COLO668 (cell line): ENCODE measurements around the gene NEK8.
"Not testable (repeated sequence)": the region's sequence is repeated elsewhere in the genome, so short reads cannot be mapped to it uniquely, and the experiment has no call there.

Experiments
- DNase-seq: peaks from one replicate; lab custom pipeline; 2025; ENCODE audit not compliant: unreplicated experiment; lab: John Stamatoyannopoulos, UW

Gene NEK8

DNA sequence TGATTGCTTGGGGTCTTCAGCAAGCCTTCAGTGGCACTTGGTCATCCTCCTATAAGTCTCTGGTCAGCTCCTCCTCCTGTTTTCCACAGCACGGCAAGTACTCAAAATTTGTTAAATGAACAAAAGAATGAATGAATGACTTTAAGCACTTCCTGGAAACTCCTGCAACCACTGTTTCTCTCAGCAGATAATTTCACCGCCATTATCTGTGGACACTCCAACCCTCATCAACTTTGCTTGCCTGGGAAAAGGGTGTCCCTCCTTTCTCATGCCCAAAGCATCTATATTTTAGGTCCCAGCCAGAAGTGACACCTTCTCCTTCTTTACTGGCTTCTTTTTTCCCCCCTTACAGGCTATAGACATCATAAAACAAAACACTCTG, 21.3 kb upstream of the NEK8 start:
- no peak for DNase-seq

DNA sequence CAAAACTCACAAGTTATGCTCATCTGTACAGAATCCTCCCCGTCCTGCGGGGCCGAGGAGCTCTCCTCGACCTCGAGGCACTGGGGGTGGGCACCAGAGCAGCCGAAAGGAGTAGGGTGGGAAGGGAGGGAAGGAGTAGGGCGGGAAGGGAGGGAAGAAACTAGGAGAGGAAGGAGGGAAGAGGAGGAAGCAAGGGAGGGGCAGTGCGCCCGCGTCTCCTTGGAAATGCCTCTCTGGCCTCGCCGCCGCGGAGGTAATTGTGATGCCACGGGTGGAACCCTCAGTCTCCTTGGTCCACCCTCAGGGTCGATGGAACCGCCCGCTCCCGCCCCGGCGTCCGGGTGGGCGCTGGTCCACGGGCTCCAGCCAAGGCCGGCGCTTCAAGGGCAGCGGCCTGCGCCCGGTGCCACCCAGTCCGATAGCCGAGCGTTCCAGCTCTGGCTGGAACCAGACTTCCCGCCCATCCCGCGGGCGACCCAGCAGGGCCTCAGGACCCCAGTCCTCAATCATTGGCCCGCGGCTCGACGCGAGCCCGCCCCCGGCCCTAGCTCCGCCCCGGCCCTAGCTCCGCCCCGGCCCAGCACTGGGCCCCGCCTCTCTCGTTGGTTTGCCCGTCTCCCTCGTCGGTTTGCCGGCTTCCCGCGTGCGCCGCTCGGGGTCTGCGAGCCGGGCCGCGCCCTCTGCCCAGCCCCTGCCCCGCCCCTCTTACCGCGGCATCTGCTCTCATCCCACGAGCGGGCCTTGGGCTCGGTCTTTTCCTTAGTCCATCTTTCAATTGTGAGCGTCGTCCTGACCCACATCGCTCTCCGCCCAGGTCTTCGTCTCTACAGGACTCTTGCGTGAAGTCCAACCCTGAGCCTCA, 17.5 kb upstream of the NEK8 start:
- DNase-seq, result peak; percentile 80

DNA sequence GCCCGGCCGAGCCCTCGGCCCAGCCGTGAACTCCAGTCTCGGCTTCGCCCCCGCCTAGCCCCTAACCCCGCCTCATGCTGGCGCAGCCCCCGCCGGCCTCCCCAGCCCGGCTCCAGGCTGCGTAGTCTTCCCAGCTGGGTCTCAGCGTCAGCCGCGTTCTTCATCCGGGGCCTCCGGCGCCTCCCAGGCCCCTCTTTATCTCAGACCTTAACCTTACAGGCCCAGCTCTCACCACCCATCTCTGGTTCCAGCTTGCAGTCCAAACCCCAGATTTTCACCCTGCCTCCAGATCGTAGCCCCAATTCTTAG, 16.9 kb upstream of the NEK8 start, which contains the start of gene PROCA1:
PROCA1 (minus strand) TSS at position 166 of the 309 bp plus-strand sequence. CDS start 228 bp downstream, outside the sequence.
- DNase-seq, result no peak

DNA sequence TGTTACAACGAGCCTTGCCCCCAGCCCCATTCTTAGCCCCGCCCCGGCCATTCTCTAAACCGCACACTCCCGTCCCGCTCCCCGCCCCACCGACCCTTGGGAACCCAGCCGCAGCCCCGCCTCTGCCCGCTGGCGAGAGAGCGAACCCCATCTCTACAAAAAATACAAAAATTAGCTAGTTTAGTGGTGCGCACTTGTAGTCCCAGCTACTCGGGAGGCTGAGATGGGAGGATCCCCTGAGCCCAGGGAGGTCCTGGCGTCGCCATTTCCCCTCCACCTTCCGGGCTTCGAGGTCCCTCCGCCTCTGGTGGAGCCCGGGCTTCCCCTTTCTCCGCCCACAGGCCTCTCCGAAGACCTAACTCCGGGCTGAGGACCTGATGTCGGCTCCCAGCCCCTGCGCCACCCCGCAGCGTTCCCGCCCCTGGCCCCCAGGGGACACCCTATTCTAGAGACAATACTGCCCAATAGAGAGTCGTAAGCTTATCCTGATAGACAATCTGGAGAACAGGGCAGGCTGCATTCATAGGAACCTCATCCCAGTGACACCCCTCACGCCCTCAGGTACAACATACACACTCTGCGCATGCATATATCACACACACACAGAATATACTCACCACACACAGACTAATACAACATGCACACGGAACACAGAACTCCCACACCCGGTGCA, 16.4 kb upstream of the NEK8 start:
- DNase-seq, result no peak

DNA sequence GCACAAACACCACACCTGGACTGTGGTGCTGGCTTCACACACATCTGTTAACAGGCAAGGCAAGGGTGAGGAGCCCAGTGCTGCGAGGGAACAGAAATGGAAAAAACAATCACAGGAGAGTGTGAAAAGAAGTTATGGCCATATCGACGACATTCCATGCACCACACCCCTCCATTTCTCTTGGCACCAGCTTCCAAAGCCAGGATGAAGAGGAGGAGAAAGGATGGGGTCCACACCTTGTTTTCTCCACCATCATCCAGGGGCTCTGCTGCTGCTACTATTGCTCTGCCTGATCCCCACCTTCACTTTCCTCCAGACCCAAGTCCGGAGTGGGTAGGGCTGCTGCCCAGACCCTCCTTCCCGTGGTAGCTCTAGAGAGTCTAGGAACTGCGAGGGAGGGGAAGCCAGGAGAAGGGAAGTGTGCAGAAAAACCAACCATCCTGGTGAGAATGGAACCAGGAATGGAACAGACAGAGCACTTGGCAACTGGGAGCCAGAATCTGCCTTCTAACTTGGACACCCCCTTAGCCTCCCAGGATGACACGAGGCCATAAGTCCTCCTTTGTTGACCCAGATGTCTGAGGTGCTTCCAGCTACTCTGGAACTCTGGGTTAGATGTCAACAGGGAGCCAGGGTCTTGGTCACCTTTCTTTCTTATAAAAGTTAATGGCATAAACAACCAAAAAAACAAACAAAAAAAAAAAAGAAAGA, 15.7 kb upstream of the NEK8 start:
- DNase-seq, result no peak

DNA sequence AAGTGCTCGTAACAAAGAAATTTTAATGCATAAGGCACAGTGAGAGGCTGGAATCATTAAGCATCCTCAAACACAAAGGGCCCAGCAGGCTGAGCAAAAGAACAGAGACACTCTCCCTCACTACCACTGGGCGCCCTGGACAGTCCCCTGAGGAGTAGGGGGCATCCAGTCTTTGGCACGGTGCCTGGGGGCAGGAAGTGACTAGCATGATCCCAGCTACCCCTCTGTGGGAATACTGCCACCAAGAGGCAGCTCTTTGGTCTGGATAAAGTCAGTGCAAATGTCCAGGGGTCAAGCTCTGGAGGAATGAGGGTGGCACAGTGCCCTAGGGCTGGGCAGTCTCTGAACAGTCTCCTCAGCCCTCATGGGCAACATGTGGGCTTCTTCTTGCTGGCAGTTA, 14.3 kb upstream of the NEK8 start:
- DNase-seq, result no peak

DNA sequence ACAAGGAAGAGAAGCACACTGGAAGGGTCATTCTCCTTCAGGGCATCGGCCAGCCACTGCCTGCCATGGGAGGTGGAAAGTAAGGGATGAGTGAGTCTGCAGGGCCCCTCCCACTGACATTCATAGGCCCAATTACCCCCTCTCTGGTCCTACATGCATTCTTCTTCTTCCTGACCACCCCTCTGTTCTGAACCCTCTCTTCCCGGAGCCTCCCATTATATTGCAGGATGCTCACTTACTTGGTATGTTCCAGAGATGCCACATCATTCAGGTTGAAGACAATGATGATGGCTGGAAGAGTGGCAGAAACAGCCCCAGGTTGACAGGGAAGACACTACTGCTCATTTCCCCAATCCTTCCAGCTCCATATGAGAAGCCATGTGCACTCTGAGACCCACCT, 13.4 kb upstream of the NEK8 start:
- no peak for DNase-seq

DNA sequence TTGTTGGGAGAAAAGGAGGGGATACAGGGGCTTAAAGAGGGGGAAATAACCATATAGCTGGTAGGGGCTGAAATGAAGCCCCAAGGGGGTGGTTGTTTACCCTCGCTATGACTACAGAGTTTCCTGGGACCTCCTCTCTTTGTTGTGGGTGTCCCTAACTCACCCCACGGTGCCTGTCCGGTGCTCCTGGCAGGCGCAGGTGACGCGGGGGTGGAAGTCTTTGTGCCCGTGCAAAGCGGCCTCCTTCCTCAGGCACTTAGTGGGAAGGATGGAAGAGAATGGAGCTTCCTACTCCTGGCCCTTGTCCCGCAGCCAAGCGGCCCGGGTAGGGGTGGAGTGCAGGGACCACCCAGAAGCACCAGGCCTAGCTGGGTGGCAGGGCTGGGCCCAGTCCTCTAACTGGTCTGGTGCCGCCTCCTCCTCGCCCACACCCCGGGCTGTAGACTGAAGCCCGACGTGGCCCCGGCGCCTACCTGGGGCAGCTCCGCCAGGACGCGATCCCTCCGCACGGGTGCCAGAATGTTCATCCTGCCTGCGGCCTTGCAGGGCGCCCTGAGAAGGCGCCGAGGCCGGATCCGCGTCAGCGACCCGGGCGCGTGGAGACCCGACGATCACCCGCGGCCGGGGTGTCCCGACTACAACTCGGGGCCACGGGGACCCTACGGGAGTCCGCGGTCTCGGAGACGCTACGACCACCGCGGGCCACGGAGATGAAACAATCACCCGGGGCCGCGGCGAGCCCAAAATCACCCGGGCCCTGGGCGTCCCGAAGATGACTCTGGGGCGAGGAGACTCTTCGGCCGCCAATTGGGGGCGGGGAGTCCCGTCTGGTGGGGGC, 11.6 kb upstream of the NEK8 start:
- DNase-seq, result no peak

DNA sequence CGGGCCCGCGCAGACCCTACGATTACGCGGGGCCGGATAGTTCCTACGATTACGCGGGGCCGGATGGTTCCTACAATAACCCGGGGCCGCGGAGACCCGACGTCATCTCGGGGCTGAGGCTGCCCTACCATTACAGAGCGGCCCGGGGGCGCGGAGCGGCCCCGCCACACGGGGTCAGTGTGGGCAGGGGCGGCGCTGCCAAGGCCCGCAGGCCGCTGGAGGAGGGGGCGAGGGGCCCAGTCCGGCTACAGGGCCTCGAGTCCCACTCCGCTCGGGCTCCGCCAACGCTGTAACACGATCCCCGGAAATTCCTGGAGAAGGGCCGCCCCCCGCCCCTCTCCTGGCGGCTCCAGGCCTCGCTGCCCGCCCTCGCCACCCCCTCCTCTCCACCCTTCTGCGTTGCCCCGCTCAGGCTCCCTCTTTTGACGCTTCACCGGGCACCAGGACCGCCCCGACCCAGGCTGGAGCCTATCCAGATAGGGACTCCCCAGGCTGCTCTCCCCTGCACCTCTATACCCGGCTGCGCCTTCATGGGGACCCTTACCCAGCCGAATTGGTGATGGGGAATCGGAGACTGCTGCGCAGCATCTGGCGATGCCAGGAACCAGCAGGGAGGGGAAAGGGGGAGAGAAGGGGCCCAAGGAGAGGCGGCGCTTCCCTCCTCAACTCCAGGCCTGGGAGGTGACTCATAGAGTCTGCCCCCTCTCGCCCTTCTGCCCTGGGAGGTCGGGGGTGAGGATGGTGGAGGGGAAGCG, 10.8 kb upstream of the NEK8 start, which contains the start of gene RAB34:
RAB34 (minus strand) TSS at position 291 of the 755 bp plus-strand sequence. CDS start 602 bp downstream, outside the sequence.
- DNase-seq, result peak; percentile 45

DNA sequence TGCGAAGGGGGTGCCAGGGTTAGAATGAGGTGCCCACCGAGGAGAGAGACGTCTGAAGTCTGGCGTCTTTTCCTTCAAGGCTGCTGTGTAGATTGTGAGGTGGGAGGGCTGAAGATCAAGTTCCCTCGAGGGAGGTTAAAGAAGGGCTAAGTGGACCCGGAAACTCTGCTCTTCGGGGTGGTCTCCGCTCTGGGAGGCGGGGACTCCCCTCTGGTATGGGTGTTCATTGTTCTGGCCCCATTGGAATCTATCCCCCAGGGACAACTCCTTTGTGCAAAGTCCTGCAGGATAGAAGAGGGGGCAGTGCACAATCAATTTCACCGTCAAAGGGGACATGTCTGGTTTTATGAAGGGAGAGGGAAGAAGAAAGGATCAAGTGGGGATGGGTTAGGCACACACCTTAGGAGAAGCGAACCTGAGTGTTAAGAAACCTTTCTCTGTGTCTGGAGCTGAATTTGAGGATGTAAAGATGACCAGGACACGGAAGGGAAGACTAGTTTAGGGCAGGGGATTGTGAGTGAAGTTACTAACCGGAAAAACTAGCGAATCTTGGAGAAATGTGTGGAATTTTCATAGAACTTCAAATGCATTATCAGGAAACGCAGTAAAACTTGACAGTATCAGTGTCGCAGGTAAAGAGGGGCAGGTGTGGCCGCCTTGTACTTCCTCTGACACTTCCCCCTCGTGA, 10.1 kb upstream of the NEK8 start:
- no peak for DNase-seq

DNA sequence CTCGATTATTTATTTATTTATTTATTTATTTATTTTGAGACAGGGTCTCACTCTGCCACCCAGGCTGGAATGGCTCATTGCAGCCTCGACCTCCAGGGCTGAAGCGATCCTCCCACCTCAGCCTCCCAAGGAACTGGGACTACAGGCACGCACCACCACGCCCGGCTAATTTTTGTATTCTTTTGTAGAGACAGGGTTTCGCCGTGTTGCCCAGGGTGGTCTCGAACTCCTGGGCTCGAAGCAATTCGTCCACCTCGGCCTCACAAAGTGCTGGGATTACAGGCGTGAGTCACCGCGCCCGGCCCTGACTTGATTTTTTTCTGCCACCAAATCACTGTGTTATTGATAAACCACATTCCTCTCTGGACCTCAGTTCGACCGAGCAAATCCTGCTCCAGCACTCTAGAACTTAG, 9.6 kb upstream of the NEK8 start:
- no peak for DNase-seq

DNA sequence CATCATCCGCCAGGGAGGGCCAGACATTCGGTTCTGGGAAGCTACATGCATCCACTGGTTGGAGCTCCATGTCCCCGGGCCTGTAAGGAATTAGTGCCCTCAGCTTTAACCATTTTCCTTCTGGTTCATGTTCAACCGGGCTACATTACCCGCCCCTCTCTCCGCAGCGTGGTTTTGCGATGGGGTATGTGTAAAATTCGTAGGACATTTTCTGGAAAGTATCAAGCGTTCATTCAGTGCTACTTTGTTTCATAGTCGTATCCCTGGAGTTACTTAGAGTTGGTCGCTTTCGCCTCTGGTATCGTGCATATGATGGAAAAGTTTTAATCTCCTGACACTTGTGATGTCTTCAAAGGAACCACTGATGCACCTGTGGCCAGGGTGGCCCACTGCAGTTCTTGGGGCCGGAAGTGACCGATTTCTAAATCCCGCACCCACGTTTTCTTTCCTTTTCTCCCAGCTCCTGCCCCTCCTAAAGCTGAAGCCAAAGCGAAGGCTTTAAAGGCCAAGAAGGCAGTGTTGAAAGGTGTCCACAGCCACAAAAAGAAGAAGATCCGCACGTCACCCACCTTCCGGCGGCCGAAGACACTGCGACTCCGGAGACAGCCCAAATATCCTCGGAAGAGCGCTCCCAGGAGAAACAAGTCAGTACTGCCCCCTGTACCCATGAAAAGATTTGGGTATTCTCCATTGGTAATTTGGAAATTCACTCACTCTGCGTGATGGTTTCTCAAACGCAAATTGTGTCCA, 8.2 kb upstream of the NEK8 start:
- peak; percentile 17 for DNase-seq

DNA sequence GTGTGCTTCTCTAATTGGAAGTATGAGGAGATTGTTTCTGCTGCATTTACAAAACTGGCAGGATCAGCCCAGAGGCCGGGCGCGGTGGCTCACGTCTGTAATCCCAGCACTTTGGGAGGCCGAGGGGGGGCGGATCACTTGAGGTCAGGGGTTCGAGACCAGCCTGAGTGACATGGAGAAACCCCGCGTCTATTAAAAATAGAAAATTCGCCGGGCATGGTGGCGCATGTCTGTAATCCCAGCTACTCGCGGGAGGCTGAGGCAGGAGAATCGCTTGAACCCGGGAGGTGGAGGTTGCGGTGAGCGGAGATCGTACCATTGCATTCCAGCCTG, 7.6 kb upstream of the NEK8 start:
- not testable (repeated sequence) for DNase-seq

DNA sequence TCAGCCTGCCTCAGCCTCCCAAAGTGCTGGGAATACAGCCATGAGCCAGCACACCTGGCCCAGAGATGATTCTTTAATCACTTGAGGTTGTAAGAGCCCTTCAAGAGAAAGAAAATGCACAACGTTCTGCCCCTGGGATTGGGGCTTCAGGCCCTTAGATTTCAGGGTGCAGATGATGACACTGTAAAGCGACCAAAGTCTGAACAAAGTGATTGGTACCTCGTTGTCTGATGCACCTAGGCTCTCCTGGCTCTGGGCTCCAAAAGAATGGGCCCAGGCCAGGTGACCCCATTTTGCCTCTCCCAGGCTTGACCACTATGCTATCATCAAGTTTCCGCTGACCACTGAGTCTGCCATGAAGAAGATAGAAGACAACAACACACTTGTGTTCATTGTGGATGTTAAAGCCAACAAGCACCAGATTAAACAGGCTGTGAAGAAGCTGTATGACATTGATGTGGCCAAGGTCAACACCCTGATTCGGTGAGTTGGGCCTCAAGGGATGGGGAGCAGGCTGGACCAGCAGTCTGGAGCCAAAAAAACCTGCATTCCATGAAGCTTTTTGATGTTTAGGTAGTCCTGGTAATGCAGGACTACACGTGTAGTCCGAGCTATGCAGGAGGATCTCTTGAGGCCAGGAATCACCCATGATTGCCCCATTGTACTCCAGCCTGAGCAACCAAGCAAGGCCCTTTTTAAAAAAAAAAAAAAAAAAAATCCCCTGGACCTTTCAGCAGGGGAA, 6.0 kb upstream of the NEK8 start:
- no peak for DNase-seq

DNA sequence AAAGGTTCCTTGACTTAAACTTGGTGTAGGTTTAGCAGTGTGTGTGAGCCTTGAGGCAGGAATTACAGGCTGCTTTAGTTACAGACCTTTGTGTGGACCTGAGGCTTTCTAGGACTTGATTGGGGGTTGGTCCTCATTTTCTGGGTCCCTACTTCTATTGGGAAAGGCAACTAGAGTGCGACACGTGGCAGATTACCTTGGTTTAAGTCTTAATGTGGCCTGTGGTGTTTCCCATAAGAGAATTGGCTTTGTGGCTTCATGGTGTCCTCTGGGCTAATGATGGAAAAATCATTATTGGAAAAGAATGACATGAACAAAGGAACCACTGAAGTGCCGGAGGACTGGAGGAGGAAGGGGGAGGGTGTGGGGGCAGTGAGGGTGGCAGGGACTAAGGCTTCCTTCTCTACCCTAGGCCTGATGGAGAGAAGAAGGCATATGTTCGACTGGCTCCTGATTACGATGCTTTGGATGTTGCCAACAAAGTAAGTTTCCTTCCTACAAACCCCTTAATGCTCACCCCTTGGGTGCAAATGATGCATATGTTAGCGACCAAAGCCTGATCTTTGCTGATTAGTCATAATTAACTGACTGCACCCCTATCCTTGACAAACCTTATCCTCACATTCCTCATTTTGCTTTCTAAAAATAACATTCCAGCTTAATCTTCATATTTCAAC, 5.3 kb upstream of the NEK8 start:
- DNase-seq, result no peak

DNA sequence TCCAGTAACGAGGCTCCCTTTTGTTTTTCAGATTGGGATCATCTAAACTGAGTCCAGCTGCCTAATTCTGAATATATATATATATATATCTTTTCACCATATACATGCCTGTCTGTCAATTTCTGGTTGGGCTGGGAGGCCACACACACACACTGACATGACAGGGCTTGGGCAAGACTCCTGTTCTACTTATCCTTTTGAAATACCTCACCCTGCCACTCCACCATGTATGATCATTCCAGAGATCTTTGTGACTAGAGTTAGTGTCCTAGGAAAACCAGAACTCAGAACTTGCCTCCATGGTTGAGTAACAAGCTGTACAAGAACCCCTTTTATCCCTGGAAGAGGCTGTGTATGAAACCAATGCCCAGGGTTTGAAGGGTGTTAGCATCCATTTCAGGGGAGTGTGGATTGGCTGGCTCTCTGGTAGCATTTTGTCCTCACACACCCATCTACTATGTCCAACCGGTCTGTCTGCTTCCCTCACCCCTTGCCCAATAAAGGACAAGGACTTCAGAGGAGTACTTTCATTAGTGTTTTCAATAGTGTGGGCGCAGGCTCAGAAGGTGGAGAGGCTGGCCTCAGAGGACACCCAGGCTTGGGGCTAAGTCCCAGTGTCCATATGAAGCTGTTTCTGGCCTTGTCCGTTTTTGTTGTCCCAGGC, 4.6 kb upstream of the NEK8 start:
- DNase-seq, result not testable (repeated sequence)

DNA sequence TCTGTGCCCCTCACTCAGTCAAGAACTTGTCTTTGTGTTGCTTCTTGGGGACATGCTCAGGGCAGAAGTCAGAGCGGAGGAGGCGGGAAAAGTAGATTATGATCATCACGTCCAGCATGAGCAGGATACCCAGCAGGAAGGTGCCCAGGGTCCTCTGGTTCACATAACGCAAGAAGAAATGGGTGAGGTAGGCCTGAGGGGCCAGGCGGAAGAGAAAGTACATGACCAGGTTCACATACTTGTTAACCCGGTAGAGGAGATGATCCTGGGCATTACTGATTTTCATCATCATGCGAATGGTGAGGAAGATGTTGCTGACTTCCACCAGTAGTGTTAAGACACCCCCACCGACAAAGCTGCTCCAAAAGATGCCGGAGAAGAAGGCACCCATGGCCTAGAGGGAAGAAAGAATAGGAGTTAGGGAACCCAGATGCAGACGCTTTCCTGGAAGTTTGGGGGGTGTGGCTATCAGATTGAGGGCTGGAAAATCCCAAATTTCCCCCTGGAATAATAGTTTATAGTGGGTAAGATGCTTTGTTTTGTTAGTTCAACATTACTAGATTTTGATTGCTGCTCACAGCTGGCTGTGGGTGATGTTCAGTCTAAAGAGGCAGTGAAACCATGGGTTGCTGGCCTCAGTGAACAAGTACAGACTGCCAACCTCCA, 4.0 kb upstream of the NEK8 start:
- DNase-seq, result no peak
